Activated T-helper 9 cell treated with anti-CD3 and anti-CD28 coated beads, Interleukin-2, amount 50 U/mL, for 16 hours (primary cell): ENCODE data around the gene ARHGAP25.
"Not testable (repeated sequence)": the region's sequence is repeated elsewhere in the genome, so short reads cannot be mapped to it uniquely, and the experiment has no call there.

Source experiments
- DNase-seq: peaks from one replicate; pipeline ENCODE4 v3.0.0-alpha.2; 2020; ENCODE audit warnings: low read depth

The ARHGAP25 gene

GRCh38 chr2:68798569-68798968 is 64.0 kb downstream of the ARHGAP25 start:
- no peak for DNase-seq

DNA sequence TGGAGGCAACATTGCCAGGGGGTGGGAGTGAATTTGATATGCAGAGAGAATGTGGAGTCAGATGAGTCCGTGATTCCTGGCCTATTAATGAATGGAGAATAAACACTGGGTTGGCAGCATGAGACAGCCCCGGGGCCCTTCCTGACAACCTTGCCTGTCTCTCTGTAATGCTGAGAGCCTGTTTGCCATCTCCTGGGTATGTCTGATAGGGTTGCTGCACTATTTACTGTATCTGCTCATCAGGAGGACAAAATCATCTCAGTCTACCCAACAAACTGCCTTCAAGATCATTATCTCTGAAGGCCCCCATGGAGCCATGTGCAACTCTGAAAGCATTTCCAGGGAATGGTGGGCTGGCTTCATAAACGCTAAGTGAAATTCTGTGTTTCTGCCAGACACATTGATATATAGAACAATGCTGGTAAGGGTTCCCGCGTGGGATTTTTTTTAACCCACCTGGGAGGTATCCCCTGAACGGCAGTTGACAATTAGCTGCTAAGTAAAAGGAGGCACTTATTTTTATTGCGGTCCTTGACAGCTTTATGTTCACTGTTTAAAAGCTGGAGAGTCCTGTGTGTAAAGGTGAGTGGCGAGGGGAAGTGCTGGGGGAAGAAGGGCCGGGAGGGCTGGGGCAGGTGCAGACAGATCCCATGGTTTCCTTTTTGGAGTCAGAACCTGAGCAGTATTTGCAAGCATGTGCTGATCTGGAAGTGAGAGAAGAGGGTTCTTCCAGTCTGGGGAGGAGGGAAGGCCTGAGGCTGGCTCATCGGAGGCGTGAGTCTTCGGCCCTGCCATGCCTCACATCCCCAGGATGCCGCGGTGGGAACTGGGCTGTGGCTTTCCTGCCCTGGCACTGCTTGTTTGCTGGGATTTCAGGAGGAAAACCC is 64.8 kb downstream of the ARHGAP25 start:
- no peak for DNase-seq

DNA sequence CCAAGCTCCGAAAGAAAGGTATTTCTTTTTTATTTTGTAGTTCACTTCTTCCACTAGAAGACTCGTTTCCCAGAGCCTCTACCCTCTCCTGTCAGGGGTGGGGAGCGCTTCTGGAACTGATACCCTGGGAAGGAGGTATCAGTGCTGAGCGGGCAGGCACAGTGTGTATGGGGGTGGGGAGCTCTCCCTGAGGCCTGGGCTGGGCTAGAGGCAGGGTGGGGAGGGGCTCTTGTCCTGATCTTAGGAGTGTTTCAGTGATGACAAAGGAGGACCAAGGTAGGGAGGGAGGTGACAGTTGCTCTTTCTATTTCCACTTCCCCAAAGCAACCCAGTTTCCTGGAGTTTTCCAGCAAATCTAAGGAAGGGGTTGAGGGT is 65.4 kb downstream of the ARHGAP25 start:
- DNase-seq = no peak

- no peak for DNase-seq
Observed at GRCh38 chr2:68800517-68800916, 65.9 kb downstream of the ARHGAP25 start.

DNA sequence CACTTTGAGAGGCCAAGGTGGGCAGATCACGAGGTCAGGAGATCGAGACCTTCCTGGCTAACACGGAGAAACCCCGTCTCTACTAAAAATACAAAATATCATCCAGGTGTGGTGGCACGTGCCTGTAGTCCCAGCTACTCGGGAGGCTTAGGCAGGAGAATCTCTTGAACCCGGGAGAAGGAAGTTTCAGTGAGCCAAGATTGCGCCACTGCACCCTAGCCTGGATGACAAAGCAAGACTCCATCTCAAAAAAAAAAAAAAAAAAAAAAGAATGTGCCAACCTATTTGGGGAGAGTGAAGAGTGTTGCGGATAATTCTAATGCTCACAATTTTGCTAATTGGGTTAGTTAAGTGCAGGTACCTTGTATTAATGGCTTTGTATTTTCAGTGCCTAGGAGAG is 67.5 kb downstream of the ARHGAP25 start:
- not testable (repeated sequence) for DNase-seq

GRCh38 chr2:68805025-68805424 is 70.4 kb downstream of the ARHGAP25 start:
- no peak for DNase-seq

GRCh38 chr2:68806511-68807109 is 72.0 kb downstream of the ARHGAP25 start:
- DNase-seq = no peak

DNA sequence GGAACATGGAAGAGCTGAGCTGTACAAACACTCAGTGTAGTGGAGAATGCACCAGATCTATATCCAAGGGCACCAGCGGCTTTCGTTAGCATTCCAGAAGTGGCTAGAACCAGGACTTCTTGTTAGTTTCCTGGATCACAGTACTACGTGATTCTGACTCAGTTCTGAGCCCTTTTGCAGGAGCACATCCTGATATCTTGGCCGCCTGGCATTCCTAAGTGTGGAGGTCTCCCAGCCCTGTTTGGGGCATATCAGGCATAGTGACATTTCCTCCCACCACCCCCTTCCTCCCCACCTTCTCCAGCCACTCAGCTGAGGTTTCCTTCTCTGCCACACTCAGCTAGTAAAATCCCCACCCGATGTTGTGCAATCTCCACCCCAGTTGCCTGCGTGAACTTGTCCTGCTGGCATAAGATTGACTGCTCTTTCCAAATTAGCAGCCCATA is 73.2 kb downstream of the ARHGAP25 start:
- no peak for DNase-seq

DNA sequence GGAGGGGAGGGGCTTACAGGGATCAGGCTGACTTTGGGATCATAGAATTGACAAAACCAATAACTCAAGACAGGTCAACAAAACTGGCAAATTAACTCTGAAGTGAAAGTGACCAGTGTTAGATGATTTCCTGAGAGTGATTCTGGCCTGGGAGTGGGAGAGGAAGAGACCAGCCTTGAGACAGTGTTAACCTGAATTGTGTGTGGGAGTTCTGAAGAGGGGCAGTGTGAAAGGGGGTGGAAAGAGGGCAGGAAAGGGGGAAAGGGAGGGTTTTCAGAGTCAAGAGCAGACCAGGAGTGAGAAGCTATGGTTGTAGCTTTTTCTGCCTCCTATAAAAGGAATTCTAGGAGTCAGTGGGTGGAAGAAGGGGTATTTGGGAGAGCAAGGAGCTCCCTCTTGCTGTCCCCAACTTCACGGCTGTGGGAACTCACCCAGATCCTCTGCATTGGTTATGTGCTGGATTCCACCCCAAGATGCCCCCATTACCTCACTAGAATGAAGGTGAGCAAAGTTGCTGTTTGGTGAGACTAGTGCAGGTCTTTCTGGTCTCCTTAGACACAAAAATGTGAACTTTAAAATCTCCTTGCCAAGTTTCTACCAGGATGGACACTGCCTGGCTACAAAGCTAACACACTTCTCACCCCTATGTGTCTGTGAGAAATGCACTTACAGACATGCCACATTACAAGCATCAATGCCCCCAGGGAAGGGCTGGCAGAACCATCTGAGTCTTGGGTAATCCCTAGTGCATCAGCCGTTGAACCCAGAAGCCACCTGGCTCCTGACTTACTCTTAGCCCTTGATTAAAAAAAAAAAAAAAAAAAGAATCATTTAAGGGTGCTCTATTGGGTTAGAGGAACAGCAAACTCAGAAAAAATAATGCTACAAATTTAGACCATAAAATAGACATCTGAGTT is 75.0 kb downstream of the ARHGAP25 start:
- no peak for DNase-seq

GRCh38 chr2:68811364-68811763 is 76.8 kb downstream of the ARHGAP25 start:
- no peak for DNase-seq

- DNase-seq = no peak
Observed at GRCh38 chr2:68812251-68812650, 77.6 kb downstream of the ARHGAP25 start.

DNA sequence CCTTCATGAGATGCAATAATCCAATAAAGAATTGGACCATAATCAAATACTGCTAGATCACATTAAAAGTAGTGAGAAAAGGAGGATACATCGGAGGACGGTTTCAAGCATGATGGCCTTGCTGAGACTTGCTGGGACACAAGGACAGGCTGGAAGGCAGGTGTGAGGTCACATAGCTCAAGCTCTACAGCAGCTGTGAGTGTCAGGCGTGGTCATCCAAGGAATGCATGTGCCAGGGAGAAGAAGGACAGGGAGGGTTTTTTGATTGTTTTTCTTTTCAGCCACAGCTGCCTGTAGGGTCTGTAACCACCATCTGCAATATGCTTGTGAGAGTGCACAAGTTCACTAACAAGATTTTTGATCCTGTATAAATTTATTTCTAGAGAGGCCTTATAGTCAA is 79.0 kb downstream of the ARHGAP25 start:
- no peak for DNase-seq

DNA sequence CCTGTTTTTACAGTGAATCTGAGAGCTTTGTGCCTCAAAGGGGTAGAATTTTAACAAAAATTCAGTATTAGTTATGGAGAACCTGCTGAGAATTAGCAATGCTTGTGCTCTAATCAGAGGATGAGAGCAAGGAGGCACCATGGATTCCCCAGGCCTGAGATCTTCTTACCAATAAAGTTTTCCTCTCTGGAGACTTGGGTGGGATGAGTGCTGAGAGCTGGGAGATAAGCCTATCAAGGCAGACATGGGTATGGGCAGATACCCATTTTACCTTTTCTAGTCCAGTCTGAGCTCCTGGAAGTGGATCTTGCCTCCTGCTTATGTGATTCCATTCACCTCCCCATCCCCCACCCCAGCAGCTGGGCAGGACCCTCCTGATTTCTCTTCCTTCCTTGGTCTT is 82.7 kb downstream of the ARHGAP25 start:
- no peak for DNase-seq

DNA sequence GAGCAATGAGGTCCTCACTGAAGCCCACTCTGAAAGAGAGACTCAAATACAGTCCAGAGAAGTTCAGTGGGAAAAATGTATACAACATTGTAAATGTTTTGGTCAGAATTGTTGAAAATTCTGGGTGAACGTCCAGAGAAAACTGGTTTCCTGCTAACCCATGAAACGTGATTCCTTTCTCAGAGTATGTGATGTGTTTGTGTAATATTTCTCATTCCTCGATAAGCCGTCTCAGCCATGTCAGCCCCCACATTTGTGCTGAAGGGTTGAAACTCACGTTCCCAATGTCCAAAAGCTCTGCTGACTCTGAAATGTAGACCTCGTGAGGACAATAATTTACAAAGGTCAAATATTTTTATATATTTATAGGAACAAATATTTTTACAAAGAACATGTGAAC is 84.9 kb downstream of the ARHGAP25 start:
- DNase-seq = no peak

GRCh38 chr2:68822207-68822872 is 87.7 kb downstream of the ARHGAP25 start:
- DNase-seq = no peak

DNA sequence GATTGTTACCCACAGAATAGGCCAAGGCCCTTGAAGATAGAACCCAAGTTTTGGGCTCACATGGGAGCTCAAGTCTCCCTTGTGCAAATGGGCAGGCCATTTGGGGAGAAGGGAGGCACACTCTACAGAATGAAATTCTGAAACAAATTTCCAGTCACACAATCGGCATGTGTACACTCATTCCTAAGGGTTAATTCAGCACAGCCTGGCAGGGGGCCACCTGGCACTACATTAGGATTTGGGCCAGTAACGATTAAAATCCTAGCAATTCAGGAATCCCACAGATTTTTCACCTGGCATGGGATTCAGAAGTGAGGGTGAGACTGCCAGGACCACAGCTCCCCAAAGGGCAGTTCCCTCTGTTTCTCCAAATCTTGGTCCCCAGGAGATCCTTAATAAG is 90.2 kb downstream of the ARHGAP25 start:
- DNase-seq = no peak

- DNase-seq = no peak
Observed at GRCh38 chr2:68825866-68826265, 91.3 kb downstream of the ARHGAP25 start.

DNA sequence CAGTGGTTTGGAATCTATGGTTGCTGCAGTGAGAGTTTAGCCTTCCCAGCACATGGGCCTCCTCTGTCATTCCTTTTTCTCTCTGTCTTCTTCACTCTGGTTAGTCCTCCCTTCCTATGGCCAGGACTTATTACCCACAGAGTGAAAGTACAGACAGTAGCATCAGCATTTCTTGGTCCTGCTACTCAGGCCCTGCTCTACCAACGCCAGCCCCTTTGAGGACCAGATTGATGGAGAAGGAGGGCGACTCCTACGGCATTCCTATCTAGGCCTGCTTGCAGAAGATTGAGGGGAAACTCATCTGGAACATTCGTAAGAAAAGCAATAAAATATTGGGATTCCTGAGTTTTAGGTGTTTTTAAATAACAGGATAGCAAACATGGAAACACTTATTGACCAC is 93.1 kb downstream of the ARHGAP25 start:
- no peak for DNase-seq

DNA sequence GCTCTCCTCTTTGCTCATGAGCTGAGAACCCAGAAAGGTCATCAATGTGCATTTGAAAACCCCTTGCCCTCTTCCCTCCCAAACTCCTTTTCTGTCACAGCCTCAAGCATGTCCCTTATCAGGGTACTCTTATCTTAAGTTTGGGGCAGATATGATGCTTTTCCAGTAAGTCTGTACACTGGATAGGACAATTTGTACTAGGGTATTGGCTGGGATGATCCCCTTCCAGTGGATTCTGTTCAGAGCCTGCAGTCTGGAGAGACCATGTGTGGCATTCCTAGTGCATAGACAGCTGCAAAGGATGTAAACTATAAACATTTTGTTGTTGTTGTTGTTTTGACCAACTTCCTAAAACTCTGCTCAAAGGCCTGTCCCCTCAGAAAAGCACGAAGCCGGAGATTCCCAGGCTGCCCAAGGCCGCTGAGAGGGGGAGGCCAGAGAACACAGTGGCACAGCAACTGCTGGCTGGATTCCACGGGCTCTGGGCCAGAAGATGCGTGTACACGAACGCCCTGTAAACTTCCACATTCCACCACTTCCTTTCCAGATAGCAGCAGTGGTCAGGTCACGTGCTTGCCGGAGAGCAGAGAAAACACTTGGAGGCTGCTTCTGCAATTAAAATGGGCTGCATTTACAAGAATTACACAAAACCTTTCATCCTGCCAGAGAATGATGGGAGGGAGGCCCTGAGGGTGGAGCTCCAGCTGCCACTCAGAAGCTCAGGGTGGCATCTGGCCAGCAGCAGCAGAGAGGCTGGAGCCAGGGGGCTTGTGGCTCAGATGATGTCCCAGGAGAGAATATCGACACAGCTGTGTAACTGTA is 94.5 kb downstream of the ARHGAP25 start:
- peak; percentile 40 for DNase-seq

DNA sequence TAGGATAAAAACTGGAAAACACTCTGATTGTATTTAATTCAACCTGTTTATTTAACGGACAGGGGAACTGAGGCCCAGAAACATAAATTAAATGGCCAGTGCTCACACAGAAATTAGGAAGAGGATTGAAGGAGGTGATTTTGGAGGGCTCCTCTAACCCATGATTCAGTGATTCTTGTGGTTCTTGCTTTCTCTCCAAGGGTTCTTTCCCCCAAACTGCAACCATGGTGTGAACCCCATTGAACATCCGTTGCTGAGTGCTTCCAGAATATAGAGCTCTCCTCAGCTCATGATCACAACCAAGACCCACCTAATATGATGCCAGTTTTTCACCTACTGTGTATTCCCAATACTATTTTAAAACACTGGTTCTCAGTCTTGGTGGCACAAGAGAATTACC is 95.1 kb downstream of the ARHGAP25 start:
- no peak for DNase-seq

- DNase-seq = no peak
Observed at GRCh38 chr2:68831686-68832232, 97.1 kb downstream of the ARHGAP25 start.
